ENCODE results near the gene ZNF346. TPM values are rescaled to one million over a fixed set of nuclear protein-coding genes. Genes with fewer than 3 reads are reported as not detected.
A peak's percentile ranks its signal among the peaks of the same experiment; 100 is the strongest.

Gene ZNF346
- total and polyA plus RNA-seq, 2 of the 13 experiments (the other 11 are each of a cell fraction or from before 2014, with no cell fraction given), result 8.6 to 19.4 TPM

GRCh38 chr5:177105691-177106476 lies 83.4 kb downstream of the ZNF346 start (continued):
- TF ChIP-seq ZNF350 (CRISPR knock-in tag; IDR thresholded peaks at IDR 0.05; ENCODE audit: borderline replicate concordance, low read depth), result peak; percentile 29; the same call in 1 of the 2 replicates
- TF ChIP-seq, protein P1, sequence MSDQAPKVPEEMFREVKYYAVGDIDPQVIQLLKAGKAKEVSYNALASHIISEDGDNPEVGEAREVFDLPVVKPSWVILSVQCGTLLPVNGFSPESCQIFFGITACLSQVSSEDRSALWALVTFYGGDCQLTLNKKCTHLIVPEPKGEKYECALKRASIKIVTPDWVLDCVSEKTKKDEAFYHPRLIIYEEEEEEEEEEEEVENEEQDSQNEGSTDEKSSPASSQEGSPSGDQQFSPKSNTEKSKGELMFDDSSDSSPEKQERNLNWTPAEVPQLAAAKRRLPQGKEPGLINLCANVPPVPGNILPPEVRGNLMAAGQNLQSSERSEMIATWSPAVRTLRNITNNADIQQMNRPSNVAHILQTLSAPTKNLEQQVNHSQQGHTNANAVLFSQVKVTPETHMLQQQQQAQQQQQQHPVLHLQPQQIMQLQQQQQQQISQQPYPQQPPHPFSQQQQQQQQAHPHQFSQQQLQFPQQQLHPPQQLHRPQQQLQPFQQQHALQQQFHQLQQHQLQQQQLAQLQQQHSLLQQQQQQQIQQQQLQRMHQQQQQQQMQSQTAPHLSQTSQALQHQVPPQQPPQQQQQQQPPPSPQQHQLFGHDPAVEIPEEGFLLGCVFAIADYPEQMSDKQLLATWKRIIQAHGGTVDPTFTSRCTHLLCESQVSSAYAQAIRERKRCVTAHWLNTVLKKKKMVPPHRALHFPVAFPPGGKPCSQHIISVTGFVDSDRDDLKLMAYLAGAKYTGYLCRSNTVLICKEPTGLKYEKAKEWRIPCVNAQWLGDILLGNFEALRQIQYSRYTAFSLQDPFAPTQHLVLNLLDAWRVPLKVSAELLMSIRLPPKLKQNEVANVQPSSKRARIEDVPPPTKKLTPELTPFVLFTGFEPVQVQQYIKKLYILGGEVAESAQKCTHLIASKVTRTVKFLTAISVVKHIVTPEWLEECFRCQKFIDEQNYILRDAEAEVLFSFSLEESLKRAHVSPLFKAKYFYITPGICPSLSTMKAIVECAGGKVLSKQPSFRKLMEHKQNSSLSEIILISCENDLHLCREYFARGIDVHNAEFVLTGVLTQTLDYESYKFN (CRISPR knock-in tag; conservative IDR thresholded peaks at IDR 0.05), result peak; percentile 80
- TF ChIP-seq ZBTB38 (CRISPR knock-in tag; IDR thresholded peaks at IDR 0.05), result peak; percentile 58; the same call in 1 of the 2 replicates
- TF ChIP-seq BRD4 (CRISPR knock-in tag; IDR thresholded peaks at IDR 0.05), result no peak
- 0 out of 2 replicates have a peak, but pooled peaks have one; percentile 18 for TF ChIP-seq CBX5 (CRISPR knock-in tag; IDR thresholded peaks at IDR 0.05; ENCODE audit: borderline replicate concordance)
- no peak for TF ChIP-seq ZNF552 (CRISPR knock-in tag; IDR thresholded peaks at IDR 0.05; ENCODE audit: borderline replicate concordance)
- TF ChIP-seq TFDP2 (CRISPR knock-in tag; IDR thresholded peaks at IDR 0.05), result peak; percentile 70
- no peak for TF ChIP-seq ZNF570 (CRISPR knock-in tag; IDR thresholded peaks at IDR 0.05; ENCODE audit: borderline replicate concordance)
- TF ChIP-seq ZNF20 (CRISPR knock-in tag; IDR thresholded peaks at IDR 0.05), result no peak
- TF ChIP-seq ZNF710 (CRISPR knock-in tag; IDR thresholded peaks at IDR 0.05; ENCODE audit: borderline replicate concordance), result peak; percentile 43; the same call in 1 of the 2 replicates
- no peak for TF ChIP-seq U2AF2 (IDR thresholded peaks at IDR 0.05; ENCODE audit: low read depth, low read length)
- peak; percentile 66; the same call in 1 of the 2 replicates for TF ChIP-seq ZNF124 (CRISPR knock-in tag; IDR thresholded peaks at IDR 0.05)
- TF ChIP-seq ASH2L (IDR thresholded peaks at IDR 0.05; ENCODE audit: insufficient read length, low read depth, low read length), result peak; percentile 54
- peak in 1 of 2 experiments; percentile 56; a peak in 2 of 4 replicates for TF ChIP-seq POLR2A (IDR thresholded peaks at IDR 0.05; ENCODE audit: insufficient read depth in 1 of 2, low read depth in 2 of 2, low read length in 2 of 2)
- peak; percentile 83; the same call in 1 of the 2 replicates for TF ChIP-seq ZNF800 (CRISPR knock-in tag; IDR thresholded peaks at IDR 0.05)
- TF ChIP-seq TBX2 (CRISPR knock-in tag; IDR thresholded peaks at IDR 0.05; ENCODE audit: borderline replicate concordance), result peak; percentile 83
- TF ChIP-seq ZNF234 (CRISPR knock-in tag; conservative IDR thresholded peaks at IDR 0.05), result 0 out of 2 replicates have a peak, but pooled peaks have one; percentile 56
- TF ChIP-seq MYC (CRISPR knock-in tag; IDR thresholded peaks at IDR 0.05; ENCODE audit: borderline replicate concordance), result peak; percentile 55
- TF ChIP-seq KLF13 (CRISPR knock-in tag; IDR thresholded peaks at IDR 0.05), result no peak
- TF ChIP-seq SMAD9 (CRISPR knock-in tag; IDR thresholded peaks at IDR 0.05), result no peak
- TF ChIP-seq KDM1A (CRISPR knock-in tag; IDR thresholded peaks at IDR 0.05), result no peak
